Brain microvascular endothelial cell (primary cell): ENCODE data around the gene UBXN10.

Source experiments
- DNase-seq: peaks from one replicate; pipeline ENCODE4 v3.0.0-alpha.2; 2020
- H3K27ac ChIP-seq: fragments of 250-450 bp; sonication (Bioruptor Pico); 2 replicates; pipeline ENCODE4 v1.5.1; 2020; ENCODE audit warnings: mild to moderate bottlenecking, moderate library complexity
- H3K27me3 ChIP-seq: fragments of 250-450 bp; sonication (Bioruptor Pico); replicated peaks from 2 replicates; pipeline ENCODE4 v1.5.1; 2020; ENCODE audit warnings: mild to moderate bottlenecking
- H3K36me3 ChIP-seq: fragments of 250-450 bp; sonication (Bioruptor Pico); replicated peaks from 2 replicates; pipeline ENCODE4 v1.5.1; 2020; ENCODE audit warnings: mild to moderate bottlenecking
- H3K4me3 ChIP-seq: 2 replicates; pipeline ENCODE4 v1.5.1; 2011; ENCODE audit warnings: low read depth, mild to moderate bottlenecking, control low read depth, low read length, moderate library complexity
- CTCF ChIP-seq: IDR thresholded peaks from 2 replicates; pipeline ENCODE4 v1.5.1; 2011; ENCODE audit warnings: low read depth, mild to moderate bottlenecking, moderate library complexity, low read length, control low read depth, inconsistent platforms; ENCODE audit errors: missing control alignments
- in situ Hi-C: cut with HindIII; loops from 2 replicates; pipeline ENCODE4 v1.10.0; 2017; ENCODE audit warnings: low sequenced_read_pairs, low pct_ligation_motif_present

The UBXN10 gene

GRCh38 chr1:20188455-20188817, 2.5 kb downstream of the UBXN10 start:
- Histone ChIP-seq H3K4me3 (no peak overlapping the region), H3K27ac (no peak overlapping the region), H3K36me3 (no peaks in the 10 kb centered on the region), H3K27me3 (peaks cover 35% of the 10 kb centered on the region)
- no peak for DNase-seq
- in situ Hi-C loops, result no loop called here
- TF ChIP-seq CTCF, result no peak

DNA sequence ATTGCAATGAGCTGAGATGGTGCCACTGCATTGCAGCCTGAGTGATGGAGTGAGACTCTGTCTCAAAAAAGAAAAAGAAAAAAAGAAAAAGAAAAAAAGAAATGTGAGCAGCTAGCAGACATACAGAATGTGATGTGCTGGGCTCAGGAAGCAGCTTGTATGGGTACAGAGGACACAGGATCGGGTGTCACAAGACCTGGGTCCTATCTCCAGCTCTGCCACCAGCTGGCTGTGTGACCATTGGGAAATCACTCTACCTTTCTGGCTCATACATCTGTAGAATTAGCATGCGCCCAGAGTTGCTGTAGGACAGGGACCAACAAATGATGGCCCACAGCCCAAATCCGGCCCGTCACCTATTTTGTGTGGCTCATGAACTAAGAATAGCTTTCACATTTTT, 3.8 kb downstream of the UBXN10 start:
- DNase-seq, result no peak
- H3K27me3 ChIP-seq, result peaks cover 40% of the 10 kb centered on the region
- no peak overlapping the region for H3K4me3 ChIP-seq
- no peak overlapping the region for H3K27ac ChIP-seq
- in situ Hi-C loops, result no loop called here
- TF ChIP-seq CTCF, result no peak
- H3K36me3 ChIP-seq, result no peaks in the 10 kb centered on the region

GRCh38 chr1:20190256-20191160, 4.6 kb downstream of the UBXN10 start:
- Histone ChIP-seq H3K27ac (no peak overlapping the region), H3K4me3 (no peak overlapping the region), H3K36me3 (no peaks in the 10 kb centered on the region), H3K27me3 (peaks cover 32% of the 10 kb centered on the region)
- DNase-seq, result no peak
- no peak for TF ChIP-seq CTCF
- in situ Hi-C loops, result no loop called here

- no peak for TF ChIP-seq CTCF
- no peak for DNase-seq
- Histone ChIP-seq H3K4me3 (no peak overlapping the region), H3K27ac (no peak overlapping the region), H3K36me3 (no peaks in the 10 kb centered on the region), H3K27me3 (peaks cover 25% of the 10 kb centered on the region)
- in situ Hi-C loops, result no loop called here
Measured at GRCh38 chr1:20191266-20191825, 5.5 kb downstream of the UBXN10 start.

DNA sequence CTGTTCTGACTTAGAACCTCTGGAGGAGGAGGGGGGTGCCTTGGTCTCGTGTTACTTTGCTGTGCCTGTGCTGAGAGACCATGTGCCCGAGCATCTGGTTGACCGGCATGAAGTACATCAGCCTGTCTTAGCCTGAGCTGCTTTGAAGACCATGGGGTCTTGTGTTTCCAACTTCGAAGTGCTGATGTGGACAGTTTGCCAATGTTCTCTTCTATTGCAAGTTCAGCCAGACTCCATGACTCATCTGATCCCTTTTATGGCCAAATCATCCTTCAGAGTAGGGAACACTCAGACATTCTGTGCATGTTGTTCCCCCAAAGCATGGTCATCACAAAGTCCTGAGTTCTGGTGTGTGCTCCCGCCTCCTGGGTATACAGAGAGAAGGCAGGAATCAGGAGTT, 6.5 kb downstream of the UBXN10 start:
- no peak for TF ChIP-seq CTCF
- DNase-seq, result no peak
- no peak overlapping the region for H3K4me3 ChIP-seq
- H3K27ac ChIP-seq, result no peak overlapping the region
- peaks cover 17% of the 10 kb centered on the region for H3K27me3 ChIP-seq
- in situ Hi-C loops, result no loop called here
- H3K36me3 ChIP-seq, result no peaks in the 10 kb centered on the region

DNA sequence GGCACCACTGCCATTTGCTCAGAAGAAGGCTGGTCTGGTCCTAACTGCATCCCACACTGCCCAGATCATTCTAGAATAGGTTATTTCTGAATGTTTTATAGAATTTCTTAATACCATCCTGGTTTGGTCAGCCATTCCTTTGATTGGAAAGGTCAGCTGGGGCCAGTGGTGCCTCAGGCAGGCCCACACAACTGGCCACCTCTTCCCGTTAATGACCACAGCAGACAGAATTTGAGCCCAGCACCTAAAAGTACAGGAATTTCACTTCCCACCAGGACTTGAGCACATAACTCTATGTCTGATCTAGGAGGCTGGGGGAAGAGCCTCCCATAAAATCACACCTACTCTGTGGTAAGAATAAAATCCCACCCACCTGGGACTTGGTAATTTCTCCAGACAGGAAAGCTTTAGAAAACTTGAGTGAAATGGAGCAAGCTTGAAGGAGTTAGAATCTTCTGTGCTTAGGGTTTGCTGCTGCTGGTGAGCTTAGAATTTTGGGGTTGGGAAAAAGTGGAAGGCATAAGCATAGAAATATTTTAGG, 7.0 kb downstream of the UBXN10 start:
- H3K36me3 ChIP-seq, result no peaks in the 10 kb centered on the region
- no peak overlapping the region for H3K4me3 ChIP-seq
- in situ Hi-C loops, result no loop called here
- peaks cover 16% of the 10 kb centered on the region for H3K27me3 ChIP-seq
- no peak for DNase-seq
- H3K27ac ChIP-seq, result no peak overlapping the region
- TF ChIP-seq CTCF, result no peak
